ENCODE data around the gene SMARCA4.
A peak's percentile ranks its signal among the peaks of the same experiment; 100 is the strongest.
"Not testable (repeated sequence)": the region's sequence is repeated elsewhere in the genome, so short reads cannot be mapped to it uniquely, and the experiment has no call there.

Gene SMARCA4

DNA sequence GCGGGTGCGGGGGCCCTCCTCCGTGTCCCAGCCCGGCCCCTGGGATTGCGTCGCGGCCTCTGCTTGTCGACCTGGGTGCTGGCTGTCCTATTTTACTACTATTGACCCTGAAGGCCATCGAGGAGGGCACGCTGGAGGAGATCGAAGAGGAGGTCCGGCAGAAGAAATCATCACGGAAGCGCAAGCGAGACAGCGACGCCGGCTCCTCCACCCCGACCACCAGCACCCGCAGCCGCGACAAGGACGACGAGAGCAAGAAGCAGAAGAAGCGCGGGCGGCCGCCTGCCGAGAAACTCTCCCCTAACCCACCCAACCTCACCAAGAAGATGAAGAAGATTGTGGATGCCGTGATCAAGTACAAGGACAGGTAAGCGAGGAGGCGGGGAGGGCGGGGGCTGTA is 80.4 kb downstream of the SMARCA4 start:
- DNase-seq: no peak

GRCh38 chr19:11041966-11042627 is 81.3 kb downstream of the SMARCA4 start:
- no peak for DNase-seq

GRCh38 chr19:11044431-11044830 is 83.6 kb downstream of the SMARCA4 start:
- no peak for DNase-seq

- DNase-seq: no peak
Observed at GRCh38 chr19:11045536-11045935, 84.7 kb downstream of the SMARCA4 start.

GRCh38 chr19:11046605-11047354 is 86.0 kb downstream of the SMARCA4 start:
- no peak for DNase-seq

DNA sequence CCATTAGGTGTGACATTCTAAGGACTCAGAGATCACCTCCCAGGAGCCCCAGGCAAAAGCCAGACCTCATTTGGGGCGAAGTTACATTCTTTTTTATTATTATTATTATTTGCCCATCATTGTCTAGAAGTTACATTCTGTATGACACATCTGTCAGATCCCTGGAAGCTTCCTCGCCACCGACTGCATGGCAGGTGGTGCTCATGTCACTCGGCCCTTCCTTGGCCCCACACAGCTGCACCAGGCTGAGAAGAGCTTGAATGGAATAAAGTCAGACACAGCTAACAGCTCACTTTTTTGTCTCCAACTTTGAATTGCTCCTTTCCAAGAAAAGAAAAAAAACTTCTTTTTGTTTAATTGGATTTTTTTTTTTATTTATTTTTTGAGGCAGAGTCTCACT is 87.0 kb downstream of the SMARCA4 start:
- no peak for DNase-seq

DNA sequence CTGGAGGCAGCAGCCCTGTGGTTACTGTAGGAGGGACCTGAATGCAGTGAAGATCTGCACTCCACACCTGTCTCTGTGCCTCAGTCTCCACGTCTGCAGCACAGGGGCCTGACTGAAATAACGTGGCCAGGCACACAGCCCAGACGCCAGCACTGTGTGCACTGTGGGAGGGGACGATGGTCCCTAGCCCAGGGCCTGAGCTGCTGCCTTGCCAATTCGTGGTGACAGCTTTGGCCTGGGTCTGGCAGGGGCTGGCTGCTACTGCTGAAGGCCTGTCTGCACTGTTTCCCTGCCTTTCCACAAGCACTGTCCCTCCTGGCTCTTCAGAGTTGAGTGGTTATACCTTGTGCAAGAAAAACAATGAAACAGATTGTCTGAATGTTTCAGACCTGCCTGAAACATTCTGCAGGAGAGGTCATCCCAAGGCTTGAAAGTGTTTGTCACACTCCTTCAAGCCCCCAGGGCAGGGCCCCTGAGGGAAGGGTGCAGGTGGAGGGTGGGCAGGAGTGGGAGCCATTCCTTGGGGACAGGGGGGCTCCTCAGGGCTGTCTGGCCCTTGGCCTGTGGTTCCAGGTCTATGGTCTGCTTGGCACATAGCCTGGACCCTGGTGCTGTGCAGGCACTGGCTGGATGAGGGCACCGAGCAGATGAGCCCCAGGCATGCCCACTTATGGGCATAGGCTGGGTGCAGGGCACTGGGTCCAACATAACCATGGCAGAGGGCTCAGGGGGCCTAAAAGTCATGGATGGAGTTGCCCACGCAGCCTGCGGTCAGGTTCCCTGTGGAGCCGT is 89.7 kb downstream of the SMARCA4 start:
- DNase-seq: no peak

GRCh38 chr19:11053817-11054195 is 93.0 kb downstream of the SMARCA4 start:
- no peak for DNase-seq

DNA sequence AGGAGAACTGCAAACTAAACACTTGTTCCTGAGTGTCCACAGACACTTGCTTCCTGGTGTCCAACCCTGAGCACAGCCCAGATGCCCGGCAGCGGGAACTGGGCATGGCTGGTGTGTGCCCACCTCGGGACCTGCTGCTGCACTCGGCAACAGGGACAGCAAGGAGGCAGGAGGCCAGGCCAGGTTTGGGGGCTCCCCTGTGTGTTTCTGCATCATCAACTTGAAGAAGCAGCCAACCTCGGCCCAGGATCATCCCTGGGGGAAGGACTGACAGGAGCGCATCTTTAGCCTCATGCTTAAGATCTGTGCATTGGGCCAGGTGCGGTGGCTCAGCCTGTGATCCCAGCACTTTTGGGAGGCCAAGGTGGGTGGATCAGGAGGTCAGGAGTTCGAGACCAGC is 93.4 kb downstream of the SMARCA4 start:
- DNase-seq: no peak

DNA sequence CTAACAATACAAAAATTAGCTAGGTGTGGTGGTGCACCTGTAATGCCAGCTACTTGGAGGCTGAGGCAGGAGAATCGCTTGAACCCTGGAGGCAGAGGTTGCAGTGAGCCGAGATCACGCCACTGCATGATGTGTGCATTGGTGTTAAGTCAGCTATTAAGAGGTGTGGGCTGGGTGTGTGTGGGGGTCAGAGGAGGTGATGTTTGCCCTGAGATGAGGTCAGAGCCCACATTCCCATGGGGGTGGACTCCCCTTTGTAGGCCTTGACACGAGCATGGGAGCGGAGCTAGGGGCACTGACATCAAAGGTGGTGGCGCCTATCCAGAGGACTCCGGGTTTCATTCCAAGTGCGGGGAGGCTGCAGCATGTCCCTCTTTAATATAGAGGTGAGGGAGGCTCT is 93.8 kb downstream of the SMARCA4 start:
- DNase-seq: no peak

DNA sequence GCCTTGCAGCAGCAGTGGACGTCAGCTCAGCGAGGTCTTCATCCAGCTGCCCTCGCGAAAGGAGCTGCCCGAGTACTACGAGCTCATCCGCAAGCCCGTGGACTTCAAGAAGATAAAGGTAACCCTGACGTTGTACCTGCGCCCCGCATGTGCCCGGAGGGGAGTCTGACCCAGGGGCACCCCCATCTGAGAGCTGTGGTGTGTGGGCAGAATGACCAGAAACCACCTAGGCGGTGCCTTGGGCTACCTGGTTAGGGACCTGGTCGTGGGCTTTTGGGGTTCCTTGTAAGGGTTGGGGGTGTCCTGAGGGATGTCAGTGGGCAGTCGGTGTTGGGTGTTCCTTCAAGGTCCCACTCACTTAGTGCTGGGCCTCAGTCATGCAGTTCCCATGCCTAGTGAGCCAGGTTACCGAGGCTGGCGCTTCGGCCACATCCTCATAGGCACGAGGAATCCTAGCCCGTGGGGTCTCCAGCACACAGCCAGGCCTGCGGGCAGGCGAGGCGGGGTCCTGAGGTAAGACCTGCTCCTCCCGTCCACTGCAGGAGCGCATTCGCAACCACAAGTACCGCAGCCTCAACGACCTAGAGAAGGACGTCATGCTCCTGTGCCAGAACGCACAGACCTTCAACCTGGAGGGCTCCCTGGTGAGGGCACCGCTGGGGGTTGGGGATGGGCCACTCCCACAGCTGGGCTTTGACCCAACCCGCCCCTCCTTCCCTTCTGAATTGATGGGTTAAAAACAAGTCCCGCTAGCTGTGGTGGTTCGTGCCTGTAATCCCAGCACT is 97.6 kb downstream of the SMARCA4 start:
- DNase-seq: no peak

DNA sequence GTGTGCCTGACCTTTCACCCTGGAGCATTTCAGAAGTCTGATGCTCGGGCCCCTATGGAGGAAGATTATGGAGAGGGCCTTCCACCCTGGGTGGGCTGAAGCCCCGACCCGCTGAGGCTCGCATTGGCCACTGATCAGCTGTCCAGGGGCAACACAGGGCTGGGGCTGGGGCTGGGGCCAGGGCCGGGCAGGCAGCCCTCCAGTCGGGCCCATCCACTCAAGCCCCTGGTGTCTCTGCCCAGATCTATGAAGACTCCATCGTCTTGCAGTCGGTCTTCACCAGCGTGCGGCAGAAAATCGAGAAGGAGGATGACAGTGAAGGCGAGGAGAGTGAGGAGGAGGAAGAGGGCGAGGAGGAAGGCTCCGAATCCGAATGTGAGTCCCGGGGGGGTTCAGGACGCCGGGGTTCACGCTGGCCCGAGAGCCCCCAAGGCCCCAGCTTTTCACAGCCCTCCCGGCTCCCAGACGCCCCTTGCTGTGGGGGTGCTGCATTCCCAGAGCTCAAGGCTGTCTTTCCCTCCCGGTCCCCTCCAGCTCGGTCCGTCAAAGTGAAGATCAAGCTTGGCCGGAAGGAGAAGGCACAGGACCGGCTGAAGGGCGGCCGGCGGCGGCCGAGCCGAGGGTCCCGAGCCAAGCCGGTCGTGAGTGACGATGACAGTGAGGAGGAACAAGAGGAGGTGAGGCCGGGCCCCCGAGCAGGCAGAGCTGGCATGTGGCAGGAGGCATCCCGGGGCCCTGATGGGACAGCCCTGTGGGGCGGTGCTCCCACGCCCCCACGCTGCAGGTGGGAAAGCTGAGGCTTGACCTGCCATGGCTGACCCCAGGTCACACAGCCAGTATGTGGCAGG is 98.9 kb downstream of the SMARCA4 start:
- no peak for DNase-seq

GRCh38 chr19:11061952-11062351 is 101.1 kb downstream of the SMARCA4 start:
- no peak for DNase-seq

DNA sequence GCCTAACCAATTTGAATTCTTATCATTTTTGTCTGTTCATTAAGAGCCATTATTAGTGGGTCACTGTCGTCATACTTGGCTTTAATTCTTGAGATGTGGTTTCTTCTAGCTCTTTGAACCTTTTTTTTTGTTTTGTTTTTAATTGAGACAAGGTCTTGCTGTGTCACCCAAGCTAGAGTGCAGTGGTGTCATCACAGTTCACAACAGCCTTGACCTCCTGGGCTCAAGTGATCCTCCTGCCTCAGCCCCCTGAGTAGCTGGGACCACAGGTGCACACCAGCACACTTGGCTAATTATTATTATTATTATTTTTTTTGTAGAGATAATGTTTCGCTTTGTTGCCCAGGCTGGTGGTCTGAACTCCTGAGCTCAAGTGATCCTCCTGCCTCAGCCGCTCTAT is 102.6 kb downstream of the SMARCA4 start:
- no peak for DNase-seq

GRCh38 chr19:11064831-11065303 is 104.0 kb downstream of the SMARCA4 start:
- no peak for DNase-seq

DNA sequence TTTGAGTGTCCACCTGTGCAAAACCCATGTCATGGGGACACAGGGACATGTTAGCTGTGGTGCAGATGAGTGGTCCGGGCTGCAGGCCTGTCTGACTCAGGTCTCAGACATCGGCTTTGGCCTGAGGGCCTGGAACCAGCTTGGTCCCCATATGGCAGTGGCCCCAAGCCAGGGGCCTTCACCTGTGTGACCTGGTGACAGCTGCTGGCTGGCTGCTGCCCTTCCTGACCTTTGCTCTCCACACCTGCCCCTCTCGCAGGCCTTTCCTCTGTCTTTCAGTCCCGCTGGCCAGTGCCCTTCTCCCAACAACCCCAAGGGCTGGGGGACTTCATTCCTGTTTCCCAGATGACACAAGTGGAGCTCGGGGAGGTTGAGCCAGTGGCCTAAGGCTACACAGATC is 105.5 kb downstream of the SMARCA4 start:
- DNase-seq: no peak

DNA sequence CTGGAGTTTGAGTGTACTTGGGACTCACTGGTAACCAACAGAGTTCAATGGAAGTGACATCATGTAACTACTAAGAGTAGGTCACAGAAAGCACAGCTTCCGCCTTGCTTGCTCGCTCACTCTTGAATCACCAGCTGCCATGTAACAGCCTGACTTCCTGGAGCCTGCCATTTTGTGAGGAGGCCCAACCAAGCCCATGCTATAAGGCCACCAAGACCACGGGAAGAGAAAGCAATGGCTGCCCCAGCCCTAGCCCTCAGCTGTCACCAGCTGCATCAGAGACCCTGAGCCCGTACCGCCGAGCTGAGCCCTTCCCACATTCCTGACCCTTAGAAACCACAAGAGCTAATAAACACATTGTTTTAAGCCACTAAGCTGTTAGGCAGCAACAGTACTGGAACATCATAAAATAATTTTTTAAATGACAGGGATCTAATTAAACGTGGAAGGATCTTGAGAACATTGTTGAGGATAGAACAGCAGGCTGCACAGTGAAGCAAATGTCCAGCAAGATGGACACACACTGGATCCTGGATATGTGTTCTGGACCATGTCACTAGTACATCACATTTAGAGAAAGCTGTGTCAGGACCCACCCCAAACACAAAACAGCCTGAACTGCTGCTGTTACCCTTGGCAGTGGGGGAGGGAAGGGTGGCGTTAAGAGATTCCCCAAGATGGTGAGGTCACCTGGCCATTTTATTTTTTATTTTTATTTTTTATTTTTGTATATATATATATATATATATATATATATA is 106.7 kb downstream of the SMARCA4 start:
- peak; percentile 11 for DNase-seq

DNA sequence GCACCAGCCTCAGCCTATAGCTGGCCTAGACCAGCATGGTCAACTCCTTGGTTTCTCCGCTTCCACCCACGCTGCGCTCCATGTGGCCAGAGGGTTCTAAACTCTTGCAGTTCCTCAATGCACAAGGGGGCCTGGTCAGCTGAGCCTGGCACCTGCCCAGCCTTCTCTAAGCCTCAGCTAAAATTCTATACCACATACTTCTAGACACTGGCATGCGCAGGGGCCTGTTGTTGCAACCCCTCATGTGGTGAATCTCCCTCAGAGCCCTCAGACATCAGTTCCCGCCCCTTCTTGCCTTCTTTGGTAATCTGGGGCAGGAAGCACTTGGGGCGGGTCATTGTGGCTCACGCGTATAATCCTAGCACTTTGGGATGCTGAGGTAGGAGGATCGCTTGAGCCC is 108.7 kb downstream of the SMARCA4 start:
- no peak for DNase-seq

- DNase-seq: no peak
Observed at GRCh38 chr19:11070123-11070522, 109.3 kb downstream of the SMARCA4 start.

DNA sequence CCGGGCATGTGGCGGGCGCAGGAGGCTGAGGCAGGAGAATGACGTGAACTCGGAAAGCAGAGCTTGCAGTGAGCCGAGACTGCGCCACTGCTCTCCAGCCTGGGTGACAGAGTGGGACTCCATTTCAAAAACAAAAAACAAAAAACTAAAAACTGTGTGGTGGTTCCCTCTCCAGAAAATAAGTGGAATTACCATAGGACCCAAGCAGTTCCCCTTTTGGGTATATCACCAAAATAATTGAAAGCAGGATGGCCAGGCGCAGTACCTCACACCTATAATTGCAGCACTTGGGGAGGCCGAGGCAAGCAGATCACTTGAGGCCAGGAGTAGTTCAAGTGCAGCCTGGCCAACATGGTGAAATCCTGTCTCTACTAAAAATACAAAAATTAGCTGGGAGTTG is 112.7 kb downstream of the SMARCA4 start:
- DNase-seq: no peak

DNA sequence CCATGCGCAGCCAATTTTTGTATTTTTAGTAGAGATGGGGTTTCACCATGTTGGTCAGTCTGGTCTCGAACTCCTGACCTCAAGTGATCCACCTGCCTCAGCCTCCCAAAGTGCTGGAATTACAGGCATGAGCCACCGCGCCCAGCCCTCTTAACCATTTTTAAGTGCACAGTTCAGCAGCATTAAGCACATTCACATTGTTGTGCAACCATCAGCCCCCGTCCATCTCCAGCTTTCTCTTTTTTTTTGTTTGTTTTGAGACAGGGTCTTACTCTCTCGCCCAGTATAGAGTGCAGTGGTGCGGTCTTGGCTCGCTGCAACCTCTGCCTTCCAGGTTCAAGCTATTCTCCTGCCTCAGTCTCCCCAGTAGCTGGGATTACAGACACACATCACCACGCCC is 116.0 kb downstream of the SMARCA4 start:
- DNase-seq: not testable (repeated sequence)

Data from activated CD4-positive, alpha-beta T cell treated with anti-CD3 and anti-CD28 coated beads for 48 hours (primary cell).